ENCODE data around the gene HM13.
"Not testable (repeated sequence)": the region's sequence is repeated elsewhere in the genome, so short reads cannot be mapped to it uniquely, and the experiment has no call there.

The HM13 gene

GRCh38 chr20:31568041-31568731, 53.9 kb downstream of the HM13 start:
- DNase-seq (ENCODE audit: low read depth in 3 of 3), result no peak

GRCh38 chr20:31568773-31569162, 54.5 kb downstream of the HM13 start:
- no peak for DNase-seq (ENCODE audit: low read depth in 3 of 3)

GRCh38 chr20:31569163-31570020, 55.1 kb downstream of the HM13 start:
- peak in 2 of 3 experiments; percentile 33 to 42 for DNase-seq (ENCODE audit: low read depth in 3 of 3)

- DNase-seq (ENCODE audit: low read depth in 3 of 3), result no peak
Measured at GRCh38 chr20:31570021-31570463, 55.8 kb downstream of the HM13 start.

- no peak for DNase-seq (ENCODE audit: low read depth in 3 of 3)
Measured at GRCh38 chr20:31570735-31571617, 56.7 kb downstream of the HM13 start.

- DNase-seq (ENCODE audit: low read depth in 3 of 3), result no peak
Measured at GRCh38 chr20:31572042-31572700, 57.9 kb downstream of the HM13 start.

- peak; percentile 74 to 78 (median 74) for DNase-seq (ENCODE audit: low read depth in 3 of 3)
Measured at GRCh38 chr20:31572701-31573554, 58.7 kb downstream of the HM13 start.

- no peak for DNase-seq (ENCODE audit: low read depth in 3 of 3)
Measured at GRCh38 chr20:31573555-31574321, 59.5 kb downstream of the HM13 start.

GRCh38 chr20:31574986-31575385, 60.7 kb downstream of the HM13 start:
- not testable (repeated sequence) for DNase-seq (ENCODE audit: low read depth in 3 of 3)

- no peak for DNase-seq (ENCODE audit: low read depth in 3 of 3)
Measured at GRCh38 chr20:31576751-31577150, 62.5 kb downstream of the HM13 start.

- no peak for DNase-seq (ENCODE audit: low read depth in 3 of 3)
Measured at GRCh38 chr20:31577194-31577593, 63.0 kb downstream of the HM13 start.

GRCh38 chr20:31578448-31579138, 64.4 kb downstream of the HM13 start:
- no peak for DNase-seq (ENCODE audit: low read depth in 3 of 3)

- no peak for DNase-seq (ENCODE audit: low read depth in 3 of 3)
Measured at GRCh38 chr20:31579245-31579644, 65.0 kb downstream of the HM13 start.

- not testable (repeated sequence) for DNase-seq (ENCODE audit: low read depth in 3 of 3)
Measured at GRCh38 chr20:31579941-31580651, 65.9 kb downstream of the HM13 start.

GRCh38 chr20:31580706-31581105, 66.5 kb downstream of the HM13 start:
- no peak for DNase-seq (ENCODE audit: low read depth in 3 of 3)

- DNase-seq (ENCODE audit: low read depth in 3 of 3), result no peak
Measured at GRCh38 chr20:31581391-31581790, 67.1 kb downstream of the HM13 start.

- DNase-seq (ENCODE audit: low read depth in 3 of 3), result no peak
Measured at GRCh38 chr20:31587545-31588389, 73.5 kb downstream of the HM13 start.

All from stimulated activated CD4-positive, alpha-beta T cell treated with anti-CD3 and anti-CD28 coated beads, TNF-alpha, amount 100 ng/mL, for 4 hours (primary cell).